ENCODE results near the gene TINAG.

TINAG gene

GRCh38 chr6:54291738-54292137 lies 16.5 kb upstream of the TINAG start:
- Histone ChIP-seq H3K4me3 (replicated peaks; ENCODE audit: low read depth, low read length) (no peak overlapping the region), H3K27me3 (replicated peaks; ENCODE audit: control insufficient read depth, insufficient read depth, low read length) (no peaks in the 10 kb centered on the region), H3K36me3 (ENCODE audit: control insufficient read depth, insufficient read depth, low read length) (no peaks in the 10 kb centered on the region)
- peak; percentile 37 for DNase-seq (ENCODE audit: extremely low read depth, insufficient read length)
- no peak for TF ChIP-seq CTCF (IDR thresholded peaks at IDR 0.05; ENCODE audit: insufficient read depth, low read length, poor library complexity, severe bottlenecking)

GRCh38 chr6:54294965-54295532 lies 13.2 kb upstream of the TINAG start:
- H3K27me3 ChIP-seq (replicated peaks; ENCODE audit: control insufficient read depth, insufficient read depth, low read length): no peaks in the 10 kb centered on the region
- H3K36me3 ChIP-seq (ENCODE audit: control insufficient read depth, insufficient read depth, low read length): no peaks in the 10 kb centered on the region
- TF ChIP-seq CTCF (IDR thresholded peaks at IDR 0.05; ENCODE audit: insufficient read depth, low read length, poor library complexity, severe bottlenecking): no peak
- DNase-seq (ENCODE audit: extremely low read depth, insufficient read length): no peak
- H3K4me3 ChIP-seq (replicated peaks; ENCODE audit: low read depth, low read length): no peak overlapping the region

GRCh38 chr6:54299542-54300269 lies 8.5 kb upstream of the TINAG start:
- Histone ChIP-seq H3K36me3 (ENCODE audit: control insufficient read depth, insufficient read depth, low read length) (no peaks in the 10 kb centered on the region), H3K27me3 (replicated peaks; ENCODE audit: control insufficient read depth, insufficient read depth, low read length) (no peaks in the 10 kb centered on the region), H3K4me3 (replicated peaks; ENCODE audit: low read depth, low read length) (no peak overlapping the region)
- TF ChIP-seq CTCF (IDR thresholded peaks at IDR 0.05; ENCODE audit: insufficient read depth, low read length, poor library complexity, severe bottlenecking): no peak
- no peak for DNase-seq (ENCODE audit: extremely low read depth, insufficient read length)

GRCh38 chr6:54301770-54302169 lies 6.5 kb upstream of the TINAG start:
- DNase-seq (ENCODE audit: extremely low read depth, insufficient read length): no peak
- H3K4me3 ChIP-seq (replicated peaks; ENCODE audit: low read depth, low read length): no peak overlapping the region
- TF ChIP-seq CTCF (IDR thresholded peaks at IDR 0.05; ENCODE audit: insufficient read depth, low read length, poor library complexity, severe bottlenecking): no peak

GRCh38 chr6:54307439-54307910 lies 766 bp upstream of the TINAG start:
- TF ChIP-seq CTCF (IDR thresholded peaks at IDR 0.05; ENCODE audit: insufficient read depth, low read length, poor library complexity, severe bottlenecking): no peak
- DNase-seq (ENCODE audit: extremely low read depth, insufficient read length): no peak
- Histone ChIP-seq H3K36me3 (ENCODE audit: control insufficient read depth, insufficient read depth, low read length) (no peaks in the 10 kb centered on the region), H3K27me3 (replicated peaks; ENCODE audit: control insufficient read depth, insufficient read depth, low read length) (no peaks in the 10 kb centered on the region), H3K4me3 (replicated peaks; ENCODE audit: low read depth, low read length) (no peak overlapping the region)

More at GRCh38 chr6:54301770-54302169, 6.5 kb upstream of the TINAG start:
- Histone ChIP-seq H3K27me3 (replicated peaks; ENCODE audit: control insufficient read depth, insufficient read depth, low read length) (no peaks in the 10 kb centered on the region), H3K36me3 (ENCODE audit: control insufficient read depth, insufficient read depth, low read length) (no peaks in the 10 kb centered on the region)
